Upper lobe of right lung (tissue), 1 donor: Measurements from ENCODE around the gene EXOSC5. TPM values are rescaled to one million over a fixed set of nuclear protein-coding genes. Genes with fewer than 3 reads are reported as not detected.
A peak's percentile ranks its signal among the peaks of the same experiment; 100 is the strongest.

Source experiments
- ATAC-seq: fragments of 200-7000 bp; cut with Tn5 transposase; one replicate; pipeline ENCODE4 v1.9.1; 2020; ENCODE audit warnings: mild to moderate bottlenecking, moderate library complexity
- DNase-seq: peaks from one replicate; pipeline ENCODE4 v3.0.0-alpha.2; 2020
- H3K27ac ChIP-seq: fragments of 200-600 bp; one replicate; pipeline ENCODE4 v1.8.0; 2022
- H3K27me3 ChIP-seq: fragments of 200-600 bp; one replicate; pipeline ENCODE4 v1.8.0; 2022; ENCODE audit warnings: mild to moderate bottlenecking
- H3K36me3 ChIP-seq: fragments of 200-600 bp; one replicate; pipeline ENCODE4 v1.8.0; 2022
- H3K4me1 ChIP-seq: fragments of 200-600 bp; one replicate; pipeline ENCODE4 v1.8.0; 2022
- H3K4me3 ChIP-seq: fragments of 200-600 bp; one replicate; pipeline ENCODE4 v1.8.0; 2022; ENCODE audit warnings: mild to moderate bottlenecking
- H3K9me3 ChIP-seq: fragments of 200-600 bp; one replicate; pipeline ENCODE4 v1.8.0; 2022
- intact Hi-C: fragments of 100-400 bp; cut with DNase I; formaldehyde crosslinking; loops from one replicate; pipeline ENCODE4 v1.11.0; 2022
- total RNA-seq: library from RNA; stranded (reverse); fragmentation: NEBNext Ultra II Directional; extraction: Animal tissue kit (Norgen Biotek cat#: 25700); gene quantifications from one replicate; pipeline ENCODE4 v1.2.1, GENCODE V29; 2021
- TF ChIP-seq, protein P1 (sequence below): fragments of 200-600 bp; IDR thresholded peaks from one replicate; pipeline ENCODE4 v1.8.0; 2022; ENCODE audit warnings: antibody characterized with exemption
- donor health status: DM: no; HTN: yes; CAD: no; lungs with severe emphysema.

EXOSC5 gene
- total RNA-seq, 1 donor from 2014 or later, result 12.4 TPM

- H3K27ac ChIP-seq, result peak overlapping the region; percentile 1
- H3K36me3 ChIP-seq, result no peaks in the 10 kb centered on the region
- peaks cover 19% of the 10 kb centered on the region for H3K4me1 ChIP-seq
- DNase-seq, result no peak
- no peak overlapping the region for H3K4me3 ChIP-seq
- no peaks in the 10 kb centered on the region for H3K9me3 ChIP-seq
- ATAC-seq, result no peak
- intact Hi-C loops, result no loop called here
- TF ChIP-seq, protein P1, sequence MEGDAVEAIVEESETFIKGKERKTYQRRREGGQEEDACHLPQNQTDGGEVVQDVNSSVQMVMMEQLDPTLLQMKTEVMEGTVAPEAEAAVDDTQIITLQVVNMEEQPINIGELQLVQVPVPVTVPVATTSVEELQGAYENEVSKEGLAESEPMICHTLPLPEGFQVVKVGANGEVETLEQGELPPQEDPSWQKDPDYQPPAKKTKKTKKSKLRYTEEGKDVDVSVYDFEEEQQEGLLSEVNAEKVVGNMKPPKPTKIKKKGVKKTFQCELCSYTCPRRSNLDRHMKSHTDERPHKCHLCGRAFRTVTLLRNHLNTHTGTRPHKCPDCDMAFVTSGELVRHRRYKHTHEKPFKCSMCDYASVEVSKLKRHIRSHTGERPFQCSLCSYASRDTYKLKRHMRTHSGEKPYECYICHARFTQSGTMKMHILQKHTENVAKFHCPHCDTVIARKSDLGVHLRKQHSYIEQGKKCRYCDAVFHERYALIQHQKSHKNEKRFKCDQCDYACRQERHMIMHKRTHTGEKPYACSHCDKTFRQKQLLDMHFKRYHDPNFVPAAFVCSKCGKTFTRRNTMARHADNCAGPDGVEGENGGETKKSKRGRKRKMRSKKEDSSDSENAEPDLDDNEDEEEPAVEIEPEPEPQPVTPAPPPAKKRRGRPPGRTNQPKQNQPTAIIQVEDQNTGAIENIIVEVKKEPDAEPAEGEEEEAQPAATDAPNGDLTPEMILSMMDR, result no peak
- H3K27me3 ChIP-seq, result no peaks in the 10 kb centered on the region
Measured at GRCh38 chr19:41356984-41357739, 40.0 kb downstream of the EXOSC5 start.

GRCh38 chr19:41355802-41356201 lies 41.4 kb downstream of the EXOSC5 start:
- Histone ChIP-seq H3K27ac (peak overlapping the region; percentile 30), H3K27me3 (no peaks in the 10 kb centered on the region), H3K36me3 (no peaks in the 10 kb centered on the region), H3K4me1 (peaks cover 27% of the 10 kb centered on the region), H3K4me3 (no peak overlapping the region), H3K9me3 (no peaks in the 10 kb centered on the region)
- DNase-seq (no peak), ATAC-seq (no peak)
- intact Hi-C loops, result no loop called here
- TF ChIP-seq, protein P1, result no peak

GRCh38 chr19:41355035-41355434 lies 42.1 kb downstream of the EXOSC5 start:
- TF ChIP-seq, protein P1, result no peak
- ATAC-seq, result no peak
- H3K9me3 ChIP-seq, result no peaks in the 10 kb centered on the region
- intact Hi-C loops, result no loop called here
- no peaks in the 10 kb centered on the region for H3K36me3 ChIP-seq
- H3K4me3 ChIP-seq, result no peak overlapping the region
- H3K27me3 ChIP-seq, result no peaks in the 10 kb centered on the region
- no peak for DNase-seq
- H3K4me1 ChIP-seq, result peaks cover 33% of the 10 kb centered on the region
- peak overlapping the region; percentile 30 for H3K27ac ChIP-seq

DNA sequence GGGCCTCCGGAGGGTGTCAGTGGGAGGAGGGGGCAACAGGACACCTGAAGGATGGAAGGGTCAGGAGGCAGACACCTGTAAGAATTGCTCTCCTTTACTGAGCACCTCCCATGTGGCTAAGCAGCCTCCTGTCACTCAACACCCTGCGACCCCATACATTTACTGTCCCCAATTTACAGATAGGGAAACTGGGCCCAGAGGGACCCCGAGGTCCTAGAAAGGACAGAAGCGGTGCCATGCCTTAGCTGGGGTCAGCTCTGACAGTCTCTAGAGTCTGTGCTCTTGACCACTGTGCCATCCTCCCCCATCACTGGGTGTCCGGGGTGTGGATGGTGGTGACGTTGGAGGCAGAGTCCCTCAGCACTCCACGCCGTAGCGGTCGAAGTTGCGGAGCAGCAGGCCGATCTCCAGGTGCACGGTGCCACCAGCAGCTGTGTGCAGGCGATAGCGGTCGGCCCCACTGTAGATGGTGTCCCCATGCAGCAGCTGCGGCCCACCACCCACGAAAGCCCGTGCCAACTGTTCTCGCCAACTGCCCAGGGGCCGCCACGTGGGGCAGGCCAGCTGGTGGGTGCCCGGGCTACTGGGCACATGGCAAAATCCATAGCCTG lies 42.7 kb downstream of the EXOSC5 start:
- peaks cover 39% of the 10 kb centered on the region for H3K4me1 ChIP-seq
- DNase-seq (no peak), ATAC-seq (no peak)
- H3K4me3 ChIP-seq, result peak overlapping the region; percentile 92
- H3K27ac ChIP-seq, result peak overlapping the region; percentile 74
- TF ChIP-seq, protein P1, result no peak
- no peaks in the 10 kb centered on the region for H3K9me3 ChIP-seq
- no peaks in the 10 kb centered on the region for H3K36me3 ChIP-seq
- H3K27me3 ChIP-seq, result no peaks in the 10 kb centered on the region
- intact Hi-C loops, result no loop called here

- Histone ChIP-seq H3K9me3 (no peaks in the 10 kb centered on the region), H3K4me3 (peak within 1 kb of the TSS; percentile 92), H3K4me1 (peaks cover 47% of the 10 kb centered on the region), H3K36me3 (no peaks in the 10 kb centered on the region), H3K27ac (peak within 1 kb of the TSS; percentile 74), H3K27me3 (no peaks in the 10 kb centered on the region)
- ATAC-seq (peak; percentile 88), DNase-seq (peak; percentile 94)
- TF ChIP-seq, protein P1, result peak; percentile 89
- intact Hi-C loops, result no loop called here
Measured at GRCh38 chr19:41353466-41354342, 43.5 kb downstream of the EXOSC5 start, which contains the start of gene TGFB1. TSS of gene TGFB1 (minus strand) at chr19:41353922. CDS start at chr19:41353044, 878 bp downstream.
